Cerebellar nuclear complex (tissue), 1 donor: ENCODE data around the gene TAF4B.
"Not testable (repeated sequence)": the region's sequence is repeated elsewhere in the genome, so short reads cannot be mapped to it uniquely, and the experiment has no call there.

Source experiments
- DNase-seq, 2 experiments: peaks; one replicate each; lab custom pipeline; 2025; lab: John Stamatoyannopoulos, UW

Gene TAF4B

DNA sequence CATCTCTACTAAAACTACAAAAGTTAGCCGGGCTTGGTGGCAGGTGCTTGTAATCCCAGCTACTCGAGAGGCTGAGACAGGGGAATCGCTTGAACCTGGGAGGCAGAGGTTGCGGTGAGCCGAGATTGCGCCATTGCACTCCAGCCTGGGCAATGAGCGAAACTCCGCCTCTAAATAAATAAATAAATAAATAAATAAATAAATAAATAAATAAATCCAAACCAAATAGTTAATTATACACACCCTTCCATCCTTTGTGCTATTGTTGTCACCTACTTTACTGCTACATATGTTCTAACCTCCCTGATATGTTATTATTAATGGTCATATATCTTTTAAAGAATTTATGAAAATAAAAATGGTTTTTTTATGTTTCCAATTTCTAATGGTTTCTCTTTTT lies 155.3 kb downstream of the TAF4B start:
- not testable (repeated sequence) for DNase-seq

- DNase-seq, result no peak
Observed at GRCh38 chr18:26383454-26384270, 157.4 kb downstream of the TAF4B start.

DNA sequence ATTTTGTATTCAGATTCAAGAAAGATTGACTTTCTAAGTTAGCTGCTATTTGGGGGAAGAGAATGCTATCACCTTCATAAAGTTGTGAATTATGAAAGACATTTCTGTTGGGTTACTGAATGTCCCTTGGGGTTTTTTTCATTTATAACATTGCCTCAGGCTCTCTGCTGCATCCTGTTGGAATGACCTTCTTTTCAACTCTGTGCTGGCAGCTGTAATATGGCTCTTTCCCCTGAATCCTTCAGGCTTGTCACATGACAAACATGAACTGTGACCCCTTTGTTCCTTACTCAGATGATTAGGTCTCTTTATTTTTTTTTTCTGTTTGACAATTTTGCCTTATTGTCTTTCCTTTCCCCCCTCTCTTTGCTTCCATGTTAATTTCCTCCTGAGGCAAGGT lies 159.8 kb downstream of the TAF4B start:
- DNase-seq, result no peak

- DNase-seq, result no peak
Observed at GRCh38 chr18:26386441-26386840, 160.2 kb downstream of the TAF4B start.

GRCh38 chr18:26394047-26394654 lies 167.9 kb downstream of the TAF4B start:
- DNase-seq, result no peak

DNA sequence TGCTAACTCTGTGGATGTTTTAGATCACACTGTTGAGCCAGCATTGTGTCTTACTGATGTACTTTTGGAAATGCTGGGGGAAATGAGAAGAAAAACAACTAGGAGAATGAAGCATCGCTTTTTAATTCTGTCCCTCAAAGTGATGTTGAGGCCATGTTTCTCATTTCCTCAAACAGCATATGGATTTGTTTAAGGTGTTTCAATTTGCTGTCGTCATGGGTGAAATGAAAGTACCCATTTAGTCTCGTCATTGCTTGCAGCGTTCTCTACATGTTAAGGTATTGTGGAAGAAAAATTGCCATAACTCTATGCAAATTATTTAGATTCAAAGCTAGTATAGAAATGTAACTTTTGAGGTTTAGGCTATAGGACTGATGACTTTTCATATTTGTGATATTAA lies 170.8 kb downstream of the TAF4B start:
- no peak for DNase-seq

DNA sequence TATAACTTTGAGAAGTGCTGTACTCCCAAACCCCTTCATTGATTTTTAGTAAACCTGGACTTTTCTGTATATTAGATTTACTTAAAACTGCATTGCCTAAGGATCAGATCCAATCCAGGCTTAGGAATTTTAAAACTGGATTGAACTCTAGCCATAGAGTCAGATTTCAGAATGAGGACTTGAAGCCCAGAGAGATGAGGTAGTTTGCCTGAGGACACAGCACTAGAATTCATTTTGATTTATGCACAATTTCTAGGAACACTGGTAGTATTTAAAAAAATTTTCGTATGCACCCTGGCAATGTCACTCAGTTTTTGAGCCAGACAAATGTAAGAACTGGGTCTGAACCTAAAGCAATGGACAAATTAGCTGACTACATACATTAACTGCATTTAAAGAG lies 177.2 kb downstream of the TAF4B start:
- DNase-seq, result no peak

- DNase-seq, result no peak
Observed at GRCh38 chr18:26405190-26405801, 179.1 kb downstream of the TAF4B start.

DNA sequence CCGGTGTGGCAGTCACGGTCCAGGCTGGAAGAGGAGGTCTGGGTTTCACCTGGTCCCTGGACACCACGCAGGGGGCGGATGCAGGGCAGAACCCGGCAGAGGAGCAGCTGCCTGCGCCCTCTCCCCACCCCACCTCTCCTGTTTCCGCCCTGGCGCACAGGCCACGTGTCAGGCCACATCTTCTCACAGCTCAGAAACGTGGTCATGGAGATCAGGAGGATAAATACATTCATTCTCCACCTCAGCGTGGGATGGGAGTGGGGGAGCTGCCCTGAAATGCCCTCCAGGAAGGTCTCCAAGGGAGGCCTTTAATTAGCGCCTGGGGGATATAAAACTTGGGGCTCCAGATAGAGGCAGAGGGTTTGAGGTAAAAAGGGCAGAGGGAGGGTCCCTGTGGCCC lies 180.1 kb downstream of the TAF4B start:
- no peak for DNase-seq

DNA sequence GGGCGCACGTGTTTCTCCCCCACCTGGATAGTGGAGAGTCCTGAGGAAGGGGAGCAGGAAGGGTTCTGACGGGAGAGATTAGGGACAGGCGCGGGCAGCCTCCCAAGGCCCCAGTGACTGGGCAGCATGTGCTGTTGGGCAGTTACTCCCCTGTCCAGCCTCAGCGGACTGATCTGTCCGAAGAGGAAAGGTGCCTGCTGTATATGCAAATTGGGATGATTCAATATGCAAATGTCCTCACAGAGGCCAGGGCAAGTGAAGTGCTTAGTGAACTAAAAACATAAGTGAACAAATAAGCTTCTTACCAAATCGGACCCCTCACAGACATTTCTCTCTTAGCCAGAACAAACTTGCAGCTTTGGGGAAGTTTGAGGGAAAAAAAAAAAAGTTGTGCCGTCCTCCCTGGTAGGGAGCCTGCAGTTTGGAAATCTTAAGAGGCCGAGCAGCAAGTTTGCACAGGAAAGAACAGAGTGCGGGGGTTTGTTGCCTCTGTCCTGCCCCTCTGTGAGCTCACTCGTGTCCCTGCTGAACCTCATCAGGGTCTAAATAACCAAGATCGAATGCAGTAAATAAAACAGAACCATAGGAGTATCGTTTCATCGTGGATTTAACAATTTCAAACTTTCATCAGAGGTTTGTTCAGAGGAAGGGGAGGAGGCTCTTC lies 180.7 kb downstream of the TAF4B start:
- DNase-seq, result no peak

DNA sequence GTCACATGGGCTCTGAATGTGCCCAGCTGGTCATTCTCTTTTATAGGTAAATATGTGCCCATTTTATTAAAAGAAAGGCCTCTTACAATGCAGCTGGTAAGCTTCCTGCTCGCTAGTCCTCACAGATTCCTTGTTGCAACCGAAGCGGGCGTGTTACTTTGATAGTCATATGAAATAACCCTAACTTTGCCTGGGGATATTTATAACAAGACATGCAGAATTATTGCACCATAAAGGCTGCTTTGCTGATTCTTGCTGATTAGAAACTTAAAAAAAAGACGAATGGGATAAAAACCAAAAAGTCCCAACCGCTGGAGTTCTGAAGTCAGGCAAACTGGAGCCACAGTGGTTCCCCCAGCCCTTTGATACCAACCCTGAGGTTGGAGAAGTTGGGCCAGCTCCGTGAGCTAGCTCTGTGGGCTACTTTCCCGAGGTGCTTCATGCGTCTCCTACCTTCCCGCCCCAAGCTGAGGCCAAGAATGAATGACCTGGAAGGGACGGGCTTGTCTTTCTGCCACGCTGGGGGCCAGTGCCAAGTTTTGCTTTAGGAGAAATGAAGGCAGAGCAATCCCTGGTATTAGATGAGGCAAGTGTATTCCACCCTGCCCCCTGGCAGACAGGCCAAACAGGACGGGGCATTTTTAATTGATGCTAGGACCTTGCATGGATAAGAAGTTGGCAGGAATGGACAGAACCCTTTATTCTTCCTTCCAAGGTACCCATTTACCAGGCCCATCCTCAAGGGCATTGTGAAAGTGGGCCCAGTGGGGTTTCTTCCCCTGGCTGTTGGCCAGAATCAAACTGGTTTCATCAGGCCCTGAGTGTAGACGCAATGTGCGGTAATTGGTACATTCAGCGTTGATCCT lies 181.7 kb downstream of the TAF4B start:
- no peak for DNase-seq

DNA sequence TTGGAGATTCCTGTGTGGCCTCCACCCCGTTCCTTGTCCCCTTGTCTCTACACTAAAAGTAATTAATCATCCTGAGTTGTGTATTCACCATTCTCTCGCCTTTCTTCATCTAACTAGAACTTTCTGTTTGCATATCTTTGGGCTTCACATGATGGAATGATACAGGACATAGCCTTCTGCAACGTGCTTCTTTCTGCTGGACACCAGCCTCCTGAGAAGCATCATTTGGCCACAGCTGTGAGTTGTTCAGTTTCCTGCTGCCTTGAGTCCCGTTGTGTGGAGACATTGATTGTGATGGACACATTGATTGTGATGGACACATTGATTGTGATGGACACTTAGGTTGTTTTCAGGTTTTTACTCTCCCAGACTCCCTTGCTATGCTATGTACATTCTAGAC lies 182.8 kb downstream of the TAF4B start:
- no peak for DNase-seq

- DNase-seq, result no peak
Observed at GRCh38 chr18:26414901-26415440, 188.7 kb downstream of the TAF4B start.

DNA sequence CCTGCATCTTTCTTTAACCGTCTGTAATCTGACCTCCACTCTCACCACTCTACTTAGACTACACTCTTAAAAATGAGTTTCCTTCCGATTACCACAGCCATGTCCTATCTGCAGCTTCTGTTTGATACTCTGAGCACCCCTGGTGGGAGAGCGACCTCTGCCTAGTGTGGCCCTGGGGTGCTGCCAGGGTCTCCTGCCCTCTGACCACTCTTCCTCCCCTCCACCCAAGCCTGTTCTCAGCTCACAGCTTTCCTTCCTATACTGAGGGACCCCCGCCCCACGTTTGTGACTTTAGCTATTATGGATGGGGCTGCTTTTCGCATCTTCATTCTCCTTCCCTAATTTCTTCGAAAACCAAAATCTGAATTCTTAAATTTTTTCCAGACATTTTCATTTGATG lies 189.4 kb downstream of the TAF4B start:
- DNase-seq, result no peak

DNA sequence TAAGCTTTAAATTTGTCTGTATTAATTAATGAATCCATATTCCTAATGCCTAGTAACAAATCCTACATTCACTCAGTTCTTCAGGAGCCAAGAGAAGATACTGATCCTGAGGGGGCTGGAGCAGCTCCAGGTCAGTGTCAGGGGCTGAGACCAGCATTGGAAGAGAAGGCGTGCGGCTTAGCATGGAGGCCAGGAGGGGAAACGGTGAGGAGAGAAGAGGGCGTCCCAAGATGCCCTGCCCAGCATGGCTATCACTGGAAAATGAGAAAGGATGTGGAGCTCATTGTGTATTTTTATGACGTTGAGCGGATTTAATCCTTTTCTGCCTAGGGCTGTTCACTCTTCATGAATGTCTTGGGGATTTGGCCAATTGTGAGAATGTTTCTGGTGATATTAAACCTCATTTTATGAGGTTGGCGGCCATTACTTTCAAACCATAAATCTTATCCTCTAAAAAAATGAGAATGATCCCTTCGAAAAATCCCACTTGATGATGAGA lies 190.5 kb downstream of the TAF4B start:
- no peak for DNase-seq

GRCh38 chr18:26417190-26417589 lies 190.9 kb downstream of the TAF4B start:
- no peak for DNase-seq

DNA sequence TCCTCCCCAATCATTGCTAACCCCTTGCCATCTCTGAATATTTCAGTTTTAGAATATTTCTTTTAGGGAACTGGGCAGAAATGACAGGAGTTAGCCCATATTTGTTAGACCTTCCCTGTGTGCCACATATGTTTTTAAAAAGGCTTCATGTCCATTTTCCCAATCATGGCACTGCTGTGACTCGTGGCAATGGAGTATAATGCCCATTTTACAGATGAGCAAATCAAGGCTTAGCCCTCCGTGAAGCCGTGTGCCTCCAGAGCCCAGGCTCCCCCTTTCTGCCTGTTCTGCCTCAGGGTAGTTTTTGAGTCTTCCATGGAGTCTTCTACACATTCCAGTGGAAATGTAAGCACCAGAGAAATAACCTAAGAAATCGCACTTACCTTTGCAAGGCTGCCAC lies 192.0 kb downstream of the TAF4B start:
- DNase-seq, result no peak

DNA sequence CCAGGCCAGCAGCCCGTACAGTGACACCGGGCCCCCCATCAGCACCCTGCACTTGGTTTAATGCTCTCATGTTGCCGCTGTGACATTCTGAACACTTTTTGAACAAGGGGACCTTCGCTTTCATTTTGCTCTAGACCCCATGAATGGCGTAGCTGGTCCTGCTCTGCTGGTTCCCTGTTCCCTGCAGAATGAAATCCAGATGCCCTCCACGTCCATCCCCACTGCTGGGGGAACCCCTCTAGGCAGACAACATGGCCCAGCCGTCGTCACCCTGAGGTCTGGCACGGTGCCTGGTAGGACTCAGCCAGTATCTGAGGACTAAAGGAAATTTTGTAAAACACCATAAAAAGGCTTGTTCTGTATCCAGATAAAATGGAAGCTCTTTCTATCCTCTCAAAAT lies 193.5 kb downstream of the TAF4B start:
- no peak for DNase-seq

GRCh38 chr18:26421503-26421902 lies 195.3 kb downstream of the TAF4B start:
- DNase-seq, result no peak

GRCh38 chr18:26421931-26422330 lies 195.7 kb downstream of the TAF4B start:
- no peak for DNase-seq

DNA sequence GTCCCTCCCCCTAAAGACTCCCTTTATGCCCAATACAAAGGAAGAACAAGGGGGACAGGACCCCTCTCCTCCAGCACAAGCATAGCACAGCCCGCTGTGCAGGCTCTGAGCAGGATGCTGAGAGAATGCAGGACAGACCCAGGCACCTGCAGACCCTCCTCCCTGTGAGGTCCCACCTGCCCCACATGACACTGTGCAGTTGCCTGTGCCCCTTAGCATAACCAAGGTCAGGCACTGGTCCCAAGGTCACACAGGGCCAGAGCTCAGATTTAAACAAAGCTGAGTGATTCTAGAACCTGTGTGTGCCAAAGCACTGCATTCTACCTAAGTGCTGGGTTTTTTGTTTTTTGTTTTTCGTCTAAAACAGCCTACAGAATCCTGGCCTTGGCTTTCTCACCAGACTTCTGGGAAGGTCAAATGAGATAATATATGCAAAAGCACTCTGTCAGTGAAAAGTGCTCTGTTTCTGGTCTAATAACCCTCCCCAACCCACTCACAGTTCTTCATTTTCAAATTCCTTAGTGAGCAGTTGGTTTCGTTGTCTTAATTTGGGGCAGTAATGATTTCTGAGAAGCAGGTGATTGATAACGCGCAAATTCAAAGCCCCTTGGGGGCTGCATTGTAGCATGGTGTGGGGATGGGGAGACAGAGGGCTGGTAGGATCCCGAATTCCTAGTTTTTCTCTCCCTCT lies 196.4 kb downstream of the TAF4B start:
- DNase-seq, result no peak
